BLaER1 treated with 17β-estradiol and CSF1 and Interleukin-3, amounts not matched to agents 10 nM and 100 nM (cell line): ENCODE results near the gene THRB.

Source experiments
- H3K27ac ChIP-seq, 11 experiments: shearing (Covaris generic); formaldehyde crosslinking; 2 replicates each; pipeline ENCODE4 v1.8.1; 2022
- H3K27me3 ChIP-seq, 11 experiments: shearing (Covaris generic); formaldehyde crosslinking; 2 replicates each; pipeline ENCODE4 v1.8.1; 2022
- H3K36me3 ChIP-seq, 11 experiments: shearing (Covaris generic); formaldehyde crosslinking; 2 replicates each; pipeline ENCODE4 v1.8.1; 2022
- H3K4me1 ChIP-seq, 10 experiments: shearing (Covaris generic); formaldehyde crosslinking; 2 replicates each; pipeline ENCODE4 v1.8.1; 2022
- H3K4me2 ChIP-seq, 11 experiments: shearing (Covaris generic); formaldehyde crosslinking; 2 replicates each; pipeline ENCODE4 v1.8.1; 2022
- H3K4me3 ChIP-seq, 10 experiments: shearing (Covaris generic); formaldehyde crosslinking; 2 replicates each; pipeline ENCODE4 v1.8.1; 2022
- H3K9ac ChIP-seq, 11 experiments: shearing (Covaris generic); formaldehyde crosslinking; 2 replicates each; pipeline ENCODE4 v1.8.1; 2022
- H3K9me3 ChIP-seq, 11 experiments: shearing (Covaris generic); formaldehyde crosslinking; replicated peaks in 1 of 11; 2 replicates each; pipeline ENCODE4 v1.8.1; 2022
- H4K20me1 ChIP-seq, 11 experiments: shearing (Covaris generic); formaldehyde crosslinking; 2 replicates each; pipeline ENCODE4 v1.8.1; 2022
- Cebpa-rat ChIP-seq, 11 experiments: shearing (Covaris generic); IDR thresholded peaks; 2 replicates each; pipeline ENCODE4 v1.8.1; 2022

THRB gene

DNA sequence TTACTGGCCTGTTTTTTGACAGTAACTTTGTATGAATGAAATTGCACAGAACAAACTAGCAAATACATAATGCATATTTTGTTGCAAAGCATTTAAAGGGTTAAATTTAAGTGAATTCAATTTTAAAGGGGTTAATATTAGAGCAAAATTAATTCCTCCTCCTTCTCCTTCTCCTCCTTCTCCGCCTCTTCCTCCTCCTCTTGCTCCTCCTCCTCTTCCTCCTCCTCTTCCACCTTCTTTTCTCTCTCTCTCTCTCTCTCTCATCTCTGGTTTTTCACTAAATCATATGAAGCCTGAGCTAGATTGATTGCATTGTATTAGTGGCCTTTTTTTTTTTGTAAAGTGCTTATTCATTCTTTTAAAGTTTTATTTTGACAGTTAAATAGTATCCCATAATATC lies 154.5 kb downstream of the THRB start:
- Histone ChIP-seq H3K36me3 (no peaks in the 10 kb centered on the region), H3K27ac (no peak overlapping the region), H3K27me3 (no peaks in the 10 kb centered on the region), H3K4me1 (no peaks in the 10 kb centered on the region), H3K9me3 (no peaks in the 10 kb centered on the region), H3K4me3 (no peak overlapping the region), H4K20me1 (no peaks in the 10 kb centered on the region), H3K9ac (no peak overlapping the region), H3K4me2 (no peak overlapping the region)
- TF ChIP-seq Cebpa-rat (IDR thresholded peaks at IDR 0.05): no peak

DNA sequence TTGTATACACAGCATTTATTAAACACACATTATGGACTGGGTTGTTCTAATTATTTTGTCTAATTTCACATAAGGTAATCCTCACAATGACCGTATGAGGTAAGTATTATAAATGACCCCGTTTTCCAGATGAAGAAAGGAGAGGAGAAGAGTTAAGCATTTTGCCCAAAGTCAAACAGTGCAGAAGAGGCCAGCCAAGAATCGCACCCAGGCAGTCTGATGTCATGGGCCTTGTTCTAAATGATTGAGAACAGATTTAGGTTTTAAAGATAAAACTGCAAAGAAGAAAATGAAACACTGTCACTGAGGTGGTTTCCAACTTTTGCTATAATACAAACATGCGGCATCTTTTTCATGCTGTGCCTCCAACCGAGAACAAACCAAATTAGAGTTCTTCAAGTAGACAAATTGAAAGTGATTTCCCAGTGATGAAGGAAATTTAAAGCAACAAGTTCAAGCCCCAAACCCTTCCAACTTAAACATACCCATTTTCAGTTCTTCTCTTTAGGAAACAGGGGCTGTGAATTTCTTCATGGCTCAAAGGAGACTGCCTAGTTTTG lies 155.3 kb downstream of the THRB start:
- Histone ChIP-seq H3K27me3 (no peaks in the 10 kb centered on the region), H3K4me2 (no peak overlapping the region), H3K4me1 (no peaks in the 10 kb centered on the region), H4K20me1 (no peaks in the 10 kb centered on the region), H3K36me3 (no peaks in the 10 kb centered on the region), H3K9me3 (no peaks in the 10 kb centered on the region), H3K27ac (no peak overlapping the region), H3K9ac (no peak overlapping the region), H3K4me3 (no peak overlapping the region)
- no peak for TF ChIP-seq Cebpa-rat (IDR thresholded peaks at IDR 0.05)

GRCh38 chr3:24338409-24339130 lies 156.1 kb downstream of the THRB start:
- no peaks in the 10 kb centered on the region for H3K27me3 ChIP-seq
- no peak overlapping the region for H3K9ac ChIP-seq
- H3K27ac ChIP-seq: no peak overlapping the region
- no peaks in the 10 kb centered on the region for H3K36me3 ChIP-seq
- H3K4me1 ChIP-seq: no peaks in the 10 kb centered on the region
- no peak overlapping the region for H3K4me2 ChIP-seq
- no peaks in the 10 kb centered on the region for H3K9me3 ChIP-seq
- H3K4me3 ChIP-seq: no peak overlapping the region
- no peak for TF ChIP-seq Cebpa-rat (IDR thresholded peaks at IDR 0.05)
- no peaks in the 10 kb centered on the region for H4K20me1 ChIP-seq

DNA sequence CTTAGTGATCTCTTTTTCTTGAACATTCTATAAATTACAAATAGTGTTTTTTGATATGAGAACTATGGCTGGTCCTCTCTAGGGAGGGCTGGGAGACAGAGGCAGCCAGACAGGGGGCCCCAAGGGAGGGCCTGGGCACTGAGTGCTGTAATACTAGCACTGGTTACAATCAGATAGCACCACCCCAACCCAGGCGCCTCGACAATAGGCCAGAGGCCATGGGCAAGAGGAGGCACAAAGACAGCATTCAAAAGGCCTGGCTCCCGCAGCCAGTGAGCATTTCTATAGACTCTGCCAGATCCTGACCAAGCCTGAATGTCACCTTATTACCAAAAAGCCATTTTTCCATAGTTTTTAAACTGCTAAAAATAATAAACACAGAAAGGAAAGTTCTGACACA lies 158.5 kb downstream of the THRB start:
- H3K4me3 ChIP-seq: no peak overlapping the region
- no peaks in the 10 kb centered on the region for H3K36me3 ChIP-seq
- TF ChIP-seq Cebpa-rat (IDR thresholded peaks at IDR 0.05): no peak
- H4K20me1 ChIP-seq: no peaks in the 10 kb centered on the region
- H3K4me2 ChIP-seq: no peak overlapping the region
- H3K9ac ChIP-seq: no peak overlapping the region
- no peaks in the 10 kb centered on the region for H3K27me3 ChIP-seq
- H3K9me3 ChIP-seq: no peaks in the 10 kb centered on the region
- H3K4me1 ChIP-seq: no peaks in the 10 kb centered on the region
- no peak overlapping the region for H3K27ac ChIP-seq

- no peaks in the 10 kb centered on the region for H4K20me1 ChIP-seq
- H3K9ac ChIP-seq: no peak overlapping the region
- H3K27ac ChIP-seq: no peak overlapping the region
- no peak overlapping the region for H3K4me3 ChIP-seq
- no peaks in the 10 kb centered on the region for H3K27me3 ChIP-seq
- no peak overlapping the region for H3K4me2 ChIP-seq
- no peaks in the 10 kb centered on the region for H3K36me3 ChIP-seq
- no peaks in the 10 kb centered on the region for H3K4me1 ChIP-seq
- no peaks in the 10 kb centered on the region for H3K9me3 ChIP-seq
- TF ChIP-seq Cebpa-rat (IDR thresholded peaks at IDR 0.05): no peak
Measured at GRCh38 chr3:24332092-24332491, 162.6 kb downstream of the THRB start.

- Histone ChIP-seq H3K36me3 (no peaks in the 10 kb centered on the region), H3K9ac (no peak overlapping the region), H3K4me1 (no peaks in the 10 kb centered on the region), H3K4me2 (no peak overlapping the region), H3K27me3 (no peaks in the 10 kb centered on the region), H3K4me3 (no peak overlapping the region), H3K9me3 (peaks cover 8 to 17% (median 10%) of the 10 kb centered on the region in 11 experiments; a peak in 16 of 22 replicates), H4K20me1 (no peaks in the 10 kb centered on the region), H3K27ac (no peak overlapping the region)
- TF ChIP-seq Cebpa-rat (IDR thresholded peaks at IDR 0.05): no peak
Measured at GRCh38 chr3:24323272-24323671, 171.4 kb downstream of the THRB start.

GRCh38 chr3:24320601-24321000 lies 174.0 kb downstream of the THRB start:
- peaks cover 9 to 19% (median 13%) of the 10 kb centered on the region in 11 experiments; a peak in 16 of 22 replicates for H3K9me3 ChIP-seq
- no peak overlapping the region for H3K4me3 ChIP-seq
- H4K20me1 ChIP-seq: no peaks in the 10 kb centered on the region
- H3K27ac ChIP-seq: no peak overlapping the region
- no peak overlapping the region for H3K4me2 ChIP-seq
- H3K9ac ChIP-seq: no peak overlapping the region
- no peaks in the 10 kb centered on the region for H3K4me1 ChIP-seq
- no peaks in the 10 kb centered on the region for H3K36me3 ChIP-seq
- TF ChIP-seq Cebpa-rat (IDR thresholded peaks at IDR 0.05): no peak
- H3K27me3 ChIP-seq: no peaks in the 10 kb centered on the region

GRCh38 chr3:24318677-24319287 lies 175.9 kb downstream of the THRB start:
- no peak overlapping the region for H3K27ac ChIP-seq
- no peaks in the 10 kb centered on the region for H3K36me3 ChIP-seq
- peaks cover 9 to 19% (median 13%) of the 10 kb centered on the region in 11 experiments; a peak in 16 of 22 replicates for H3K9me3 ChIP-seq
- no peak overlapping the region for H3K4me2 ChIP-seq
- no peaks in the 10 kb centered on the region for H3K4me1 ChIP-seq
- no peaks in the 10 kb centered on the region for H4K20me1 ChIP-seq
- no peak for TF ChIP-seq Cebpa-rat (IDR thresholded peaks at IDR 0.05)
- H3K9ac ChIP-seq: no peak overlapping the region
- H3K4me3 ChIP-seq: no peak overlapping the region
- no peaks in the 10 kb centered on the region for H3K27me3 ChIP-seq

DNA sequence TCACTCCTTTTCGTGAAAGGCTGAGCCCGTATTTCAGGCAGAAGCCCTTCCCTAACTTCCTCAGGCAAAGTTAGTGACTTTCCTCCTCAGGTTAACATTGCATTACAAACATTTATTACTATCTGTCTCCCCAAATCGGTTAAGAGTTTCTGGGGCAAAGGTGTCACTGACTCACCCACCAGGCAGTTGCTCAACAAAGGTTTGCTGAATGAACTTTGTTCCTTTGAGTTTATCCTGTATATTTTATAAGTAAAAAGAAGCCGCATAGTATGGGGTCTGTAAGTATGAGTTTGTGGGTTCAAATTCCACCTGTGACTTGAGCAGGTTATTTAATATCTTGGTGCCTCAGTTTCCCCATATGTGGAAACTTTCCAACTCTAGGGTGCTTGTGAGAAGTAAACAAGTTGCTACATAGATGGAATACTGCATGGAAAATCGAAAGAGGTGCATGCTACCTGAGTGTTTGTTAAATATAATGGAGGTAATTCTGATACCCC lies 177.7 kb downstream of the THRB start:
- Histone ChIP-seq H3K27ac (no peak overlapping the region), H3K4me1 (no peaks in the 10 kb centered on the region), H3K4me2 (no peak overlapping the region), H3K9ac (no peak overlapping the region), H3K4me3 (no peak overlapping the region), H3K27me3 (no peaks in the 10 kb centered on the region), H4K20me1 (no peaks in the 10 kb centered on the region), H3K36me3 (no peaks in the 10 kb centered on the region), H3K9me3 (peaks cover 9 to 19% (median 13%) of the 10 kb centered on the region in 11 experiments; a peak in 16 of 22 replicates)
- TF ChIP-seq Cebpa-rat (IDR thresholded peaks at IDR 0.05): no peak
